Measurements from ENCODE around the gene GNGT1.

The GNGT1 gene

GRCh38 chr7:93862651-93863050 lies 43.7 kb upstream of the GNGT1 start:
- Histone ChIP-seq H3K4ac (ENCODE audit: low read length) (no peak overlapping the region), H4K91ac (ENCODE audit: low read depth, low read length, poor library complexity) (no peak overlapping the region), H3K4me3 (ENCODE audit: low read length in 2 of 2) (no peak overlapping the region), H3K18ac (ENCODE audit: low read length) (no peak overlapping the region), H3K4me2 (ENCODE audit: insufficient read depth, low read length, poor library complexity, severe bottlenecking) (no peak overlapping the region), H3K36me3 (replicated peaks in 1 of 2; ENCODE audit: control insufficient read depth in 2 of 2, insufficient read depth in 2 of 2, low read length in 2 of 2) (no peaks in the 10 kb centered on the region), H3K79me1 (ENCODE audit: low read depth, low read length) (no peaks in the 10 kb centered on the region), H2BK120ac (ENCODE audit: low read depth, low read length) (no peak overlapping the region), H3K9me3 (replicated peaks in 1 of 2; ENCODE audit: control insufficient read depth in 2 of 2, insufficient read depth in 1 of 2, low read depth in 1 of 2, low read length in 2 of 2) (no peaks in the 10 kb centered on the region), H2BK5ac (ENCODE audit: low read length) (no peak overlapping the region), H3K27ac (replicated peaks; ENCODE audit: low read length) (no peak overlapping the region), H3K27me3 (ENCODE audit: control insufficient read depth in 3 of 3, insufficient read depth in 3 of 3, low read depth in 1 of 3, low read length in 3 of 3) (no peaks in the 10 kb centered on the region), H3K14ac (ENCODE audit: low read length) (no peak overlapping the region), H3K23ac (ENCODE audit: low read depth, low read length, poor library complexity) (no peak overlapping the region), H2AK5ac (ENCODE audit: low read depth, low read length) (no peak overlapping the region), H3K9ac (ENCODE audit: low read depth, low read length, poor library complexity) (no peak overlapping the region), H4K8ac (ENCODE audit: low read depth, low read length) (no peak overlapping the region), H2BK12ac (ENCODE audit: low read length) (no peak overlapping the region), H2AFZ (ENCODE audit: low read length) (no peak overlapping the region), H3K4me1 (ENCODE audit: control insufficient read depth in 2 of 2, insufficient read depth in 1 of 2, low read depth in 1 of 2, low read length in 2 of 2) (no peaks in the 10 kb centered on the region), H2BK15ac (ENCODE audit: low read length) (no peak overlapping the region)
- DNase-seq (ENCODE audit: low spot score), result no peak
- WGBS, 2 donors (ENCODE audit: extremely low coverage in 2 of 2, insufficient read length in 2 of 2, insufficient replicate concordance in 1 of 2), result no CpG with 5 or more reads among the region's 2 CpGs

GRCh38 chr7:93866886-93867285 lies 39.5 kb upstream of the GNGT1 start:
- Histone ChIP-seq H3K9me3 (replicated peaks in 1 of 2; ENCODE audit: control insufficient read depth in 2 of 2, insufficient read depth in 1 of 2, low read depth in 1 of 2, low read length in 2 of 2) (no peaks in the 10 kb centered on the region), H3K79me1 (ENCODE audit: low read depth, low read length) (no peaks in the 10 kb centered on the region), H4K91ac (ENCODE audit: low read depth, low read length, poor library complexity) (no peak overlapping the region), H3K4ac (ENCODE audit: low read length) (no peak overlapping the region), H3K4me1 (ENCODE audit: control insufficient read depth in 2 of 2, insufficient read depth in 1 of 2, low read depth in 1 of 2, low read length in 2 of 2) (no peaks in the 10 kb centered on the region), H3K36me3 (replicated peaks in 1 of 2; ENCODE audit: control insufficient read depth in 2 of 2, insufficient read depth in 2 of 2, low read length in 2 of 2) (no peaks in the 10 kb centered on the region), H3K14ac (ENCODE audit: low read length) (no peak overlapping the region), H3K27ac (replicated peaks; ENCODE audit: low read length) (no peak overlapping the region), H3K4me2 (ENCODE audit: insufficient read depth, low read length, poor library complexity, severe bottlenecking) (no peak overlapping the region), H2AK5ac (ENCODE audit: low read depth, low read length) (no peak overlapping the region), H2BK5ac (ENCODE audit: low read length) (no peak overlapping the region), H4K8ac (ENCODE audit: low read depth, low read length) (no peak overlapping the region), H2AFZ (ENCODE audit: low read length) (no peak overlapping the region), H2BK15ac (ENCODE audit: low read length) (no peak overlapping the region), H2BK12ac (ENCODE audit: low read length) (no peak overlapping the region), H3K9ac (ENCODE audit: low read depth, low read length, poor library complexity) (no peak overlapping the region), H3K27me3 (ENCODE audit: control insufficient read depth in 3 of 3, insufficient read depth in 3 of 3, low read depth in 1 of 3, low read length in 3 of 3) (no peaks in the 10 kb centered on the region), H3K23ac (ENCODE audit: low read depth, low read length, poor library complexity) (no peak overlapping the region), H2BK120ac (ENCODE audit: low read depth, low read length) (no peak overlapping the region), H3K4me3 (ENCODE audit: low read length in 2 of 2) (no peak overlapping the region), H3K18ac (ENCODE audit: low read length) (no peak overlapping the region)
- no CpG with 5 or more reads among the region's 3 CpGs for WGBS, 2 donors (ENCODE audit: extremely low coverage in 2 of 2, insufficient read length in 2 of 2, insufficient replicate concordance in 1 of 2)
- no peak for DNase-seq (ENCODE audit: low spot score)

- no CpG with 5 or more reads among the region's 1 CpG for WGBS, 2 donors (ENCODE audit: extremely low coverage in 2 of 2, insufficient read length in 2 of 2, insufficient replicate concordance in 1 of 2)
- Histone ChIP-seq H3K27me3 (ENCODE audit: control insufficient read depth in 3 of 3, insufficient read depth in 3 of 3, low read depth in 1 of 3, low read length in 3 of 3) (no peaks in the 10 kb centered on the region), H2BK5ac (ENCODE audit: low read length) (no peak overlapping the region), H4K91ac (ENCODE audit: low read depth, low read length, poor library complexity) (no peak overlapping the region), H2AFZ (ENCODE audit: low read length) (no peak overlapping the region), H3K27ac (replicated peaks; ENCODE audit: low read length) (no peak overlapping the region), H3K79me1 (ENCODE audit: low read depth, low read length) (no peaks in the 10 kb centered on the region), H3K4me1 (ENCODE audit: control insufficient read depth in 2 of 2, insufficient read depth in 1 of 2, low read depth in 1 of 2, low read length in 2 of 2) (no peaks in the 10 kb centered on the region), H2BK12ac (ENCODE audit: low read length) (no peak overlapping the region), H3K4ac (ENCODE audit: low read length) (no peak overlapping the region), H3K14ac (ENCODE audit: low read length) (no peak overlapping the region), H3K23ac (ENCODE audit: low read depth, low read length, poor library complexity) (no peak overlapping the region), H3K18ac (ENCODE audit: low read length) (no peak overlapping the region), H2BK120ac (ENCODE audit: low read depth, low read length) (no peak overlapping the region), H2BK15ac (ENCODE audit: low read length) (no peak overlapping the region), H3K4me2 (ENCODE audit: insufficient read depth, low read length, poor library complexity, severe bottlenecking) (no peak overlapping the region), H3K4me3 (ENCODE audit: low read length in 2 of 2) (no peak overlapping the region), H2AK5ac (ENCODE audit: low read depth, low read length) (no peak overlapping the region), H3K9me3 (replicated peaks in 1 of 2; ENCODE audit: control insufficient read depth in 2 of 2, insufficient read depth in 1 of 2, low read depth in 1 of 2, low read length in 2 of 2) (peaks cover 0 to 28% of the 10 kb centered on the region in 2 donors), H3K36me3 (replicated peaks in 1 of 2; ENCODE audit: control insufficient read depth in 2 of 2, insufficient read depth in 2 of 2, low read length in 2 of 2) (peaks cover 0 to 8% of the 10 kb centered on the region in 2 donors), H4K8ac (ENCODE audit: low read depth, low read length) (no peak overlapping the region), H3K9ac (ENCODE audit: low read depth, low read length, poor library complexity) (no peak overlapping the region)
- no peak for DNase-seq (ENCODE audit: low spot score)
These were observed 32.3 kb upstream of the GNGT1 start for GRCh38 chr7:93873998-93874574.

GRCh38 chr7:93877742-93878141 lies 28.6 kb upstream of the GNGT1 start:
- no peak for DNase-seq (ENCODE audit: low spot score)

More at GRCh38 chr7:93877742-93878141, 28.6 kb upstream of the GNGT1 start:
- Histone ChIP-seq H3K9ac (ENCODE audit: low read depth, low read length, poor library complexity) (no peak overlapping the region), H4K91ac (ENCODE audit: low read depth, low read length, poor library complexity) (no peak overlapping the region), H2BK5ac (ENCODE audit: low read length) (no peak overlapping the region), H2BK120ac (ENCODE audit: low read depth, low read length) (no peak overlapping the region), H2BK15ac (ENCODE audit: low read length) (no peak overlapping the region), H4K8ac (ENCODE audit: low read depth, low read length) (no peak overlapping the region), H3K4me2 (ENCODE audit: insufficient read depth, low read length, poor library complexity, severe bottlenecking) (no peak overlapping the region), H2AFZ (ENCODE audit: low read length) (no peak overlapping the region), H3K18ac (ENCODE audit: low read length) (no peak overlapping the region), H3K4me3 (ENCODE audit: low read length in 2 of 2) (no peak overlapping the region), H3K36me3 (replicated peaks in 1 of 2; ENCODE audit: control insufficient read depth in 2 of 2, insufficient read depth in 2 of 2, low read length in 2 of 2) (peaks cover 0 to 8% of the 10 kb centered on the region in 2 donors), H3K79me1 (ENCODE audit: low read depth, low read length) (no peaks in the 10 kb centered on the region), H3K14ac (ENCODE audit: low read length) (no peak overlapping the region), H3K23ac (ENCODE audit: low read depth, low read length, poor library complexity) (no peak overlapping the region), H3K4me1 (ENCODE audit: control insufficient read depth in 2 of 2, insufficient read depth in 1 of 2, low read depth in 1 of 2, low read length in 2 of 2) (no peaks in the 10 kb centered on the region), H3K27me3 (ENCODE audit: control insufficient read depth in 3 of 3, insufficient read depth in 3 of 3, low read depth in 1 of 3, low read length in 3 of 3) (no peaks in the 10 kb centered on the region), H3K9me3 (replicated peaks in 1 of 2; ENCODE audit: control insufficient read depth in 2 of 2, insufficient read depth in 1 of 2, low read depth in 1 of 2, low read length in 2 of 2) (peaks cover 0 to 36% of the 10 kb centered on the region in 2 donors), H2AK5ac (ENCODE audit: low read depth, low read length) (no peak overlapping the region), H3K4ac (ENCODE audit: low read length) (no peak overlapping the region), H3K27ac (replicated peaks; ENCODE audit: low read length) (no peak overlapping the region), H2BK12ac (ENCODE audit: low read length) (no peak overlapping the region)
- WGBS, 2 donors (ENCODE audit: extremely low coverage in 2 of 2, insufficient read length in 2 of 2, insufficient replicate concordance in 1 of 2), result no CpG with 5 or more reads among the region's 3 CpGs

All from neuronal stem cell (in vitro differentiated cells).